NCI-H82 treated with DMSO at 0.1 percent for 48 hours (cell line): Measurements from ENCODE around the gene SLN.

Experiments
- DNase-seq: peaks from one replicate; lab custom pipeline; 2025; ENCODE audit not compliant: unreplicated experiment; lab: John Stamatoyannopoulos, UW

SLN gene

DNA sequence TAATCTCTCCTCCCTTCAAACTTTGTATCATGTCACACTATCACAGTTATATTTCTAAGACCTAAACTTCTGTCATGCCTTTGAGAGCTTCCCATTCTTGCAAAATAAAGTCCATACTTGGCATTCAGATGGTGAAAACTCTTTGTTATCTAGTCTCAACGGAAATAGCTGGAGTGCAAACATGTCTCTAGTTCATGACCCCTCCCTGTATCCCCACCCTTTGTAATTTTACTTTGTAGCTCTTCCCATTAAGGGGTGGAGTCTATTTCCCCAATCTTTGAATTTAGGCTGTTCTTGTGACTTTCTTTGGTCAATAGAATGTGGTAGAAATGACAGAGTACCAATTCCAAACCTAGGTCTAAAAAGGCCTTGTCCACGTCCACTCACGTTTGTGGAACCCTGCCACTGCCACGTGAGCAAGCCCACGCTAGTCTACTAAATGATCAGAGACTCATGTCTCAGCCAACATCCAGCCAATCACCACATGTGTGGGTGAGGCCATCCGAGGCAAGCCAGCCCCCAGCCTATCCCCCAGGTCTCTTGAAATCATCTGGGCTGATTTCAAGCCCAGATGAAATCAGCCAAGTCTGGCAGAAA, 23.4 kb downstream of the SLN start:
- no peak for DNase-seq

DNA sequence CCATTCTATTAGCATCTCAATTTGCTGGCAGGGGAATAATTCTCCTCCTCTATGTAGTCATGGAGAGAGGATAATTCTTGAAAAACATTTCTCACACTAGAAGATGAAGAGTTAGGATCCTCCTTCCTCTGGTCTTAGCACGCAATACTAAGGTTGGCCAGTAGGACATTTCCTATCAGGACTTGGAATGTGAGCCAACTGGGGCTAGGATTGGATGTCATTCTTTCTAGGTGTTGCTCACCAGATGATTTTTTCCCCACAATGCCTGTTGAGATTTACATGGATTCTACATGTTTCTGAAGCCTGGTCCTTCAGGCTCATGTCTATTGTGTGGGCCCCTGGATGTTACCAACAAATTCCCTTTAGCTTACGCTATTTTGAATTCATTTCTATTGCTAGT, 28.0 kb downstream of the SLN start:
- no peak for DNase-seq

DNA sequence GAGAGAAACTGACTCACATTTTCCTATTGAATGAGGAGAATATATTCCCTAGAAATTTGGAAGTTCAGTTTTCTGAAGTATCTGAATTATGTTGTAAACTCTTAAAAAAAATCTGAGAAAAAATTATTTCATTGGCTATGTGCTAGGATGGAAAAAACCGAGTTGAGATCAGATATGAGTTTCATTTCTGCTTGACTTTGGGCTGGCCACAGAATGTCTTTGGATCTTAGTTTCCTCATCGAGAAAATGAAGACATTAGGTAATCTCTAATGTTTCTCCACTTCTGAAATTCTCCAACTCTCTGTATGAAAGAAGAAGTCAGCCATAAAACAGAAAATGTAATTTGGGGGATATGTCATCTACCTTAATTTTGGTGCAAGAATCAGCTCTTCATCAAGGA, 28.8 kb downstream of the SLN start:
- DNase-seq = no peak

DNA sequence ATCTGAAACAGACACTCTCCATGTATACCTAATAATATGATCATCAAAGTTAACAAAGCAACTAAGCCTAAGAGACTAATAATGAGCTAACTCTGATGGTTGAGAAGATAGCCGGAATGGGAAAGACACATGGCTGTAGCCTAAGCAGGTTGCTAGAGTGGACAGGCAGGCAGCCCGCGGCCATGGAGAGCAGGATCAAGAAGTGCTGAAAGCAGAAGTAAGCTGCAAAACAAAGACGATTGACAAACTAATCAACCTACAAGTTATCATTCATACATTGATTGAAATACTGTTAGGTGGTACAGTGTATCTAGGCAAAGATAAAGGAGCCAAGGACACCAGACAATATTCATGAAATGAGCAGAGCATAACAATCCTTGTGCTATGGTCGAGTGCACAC, 29.3 kb downstream of the SLN start:
- DNase-seq = no peak

DNA sequence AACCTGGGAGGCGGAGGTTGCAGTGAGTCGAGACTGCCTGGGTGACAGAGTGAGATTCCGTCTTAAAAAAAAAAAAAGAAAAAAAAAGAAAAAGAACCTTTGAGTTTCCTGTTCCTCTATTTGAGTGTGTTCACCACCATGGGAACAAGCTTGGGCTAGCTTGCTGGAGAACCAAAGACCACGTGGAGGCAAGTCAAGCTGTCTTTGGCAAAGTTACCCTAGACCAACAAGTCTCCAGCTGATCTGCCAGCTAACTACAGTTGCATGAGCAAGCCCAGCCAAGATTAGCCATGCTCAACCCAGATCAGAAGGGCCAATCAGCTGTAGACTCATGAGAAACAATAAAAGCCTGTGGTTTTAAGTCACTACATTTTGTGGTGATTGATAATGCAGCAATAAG, 29.7 kb downstream of the SLN start:
- DNase-seq = no peak

DNA sequence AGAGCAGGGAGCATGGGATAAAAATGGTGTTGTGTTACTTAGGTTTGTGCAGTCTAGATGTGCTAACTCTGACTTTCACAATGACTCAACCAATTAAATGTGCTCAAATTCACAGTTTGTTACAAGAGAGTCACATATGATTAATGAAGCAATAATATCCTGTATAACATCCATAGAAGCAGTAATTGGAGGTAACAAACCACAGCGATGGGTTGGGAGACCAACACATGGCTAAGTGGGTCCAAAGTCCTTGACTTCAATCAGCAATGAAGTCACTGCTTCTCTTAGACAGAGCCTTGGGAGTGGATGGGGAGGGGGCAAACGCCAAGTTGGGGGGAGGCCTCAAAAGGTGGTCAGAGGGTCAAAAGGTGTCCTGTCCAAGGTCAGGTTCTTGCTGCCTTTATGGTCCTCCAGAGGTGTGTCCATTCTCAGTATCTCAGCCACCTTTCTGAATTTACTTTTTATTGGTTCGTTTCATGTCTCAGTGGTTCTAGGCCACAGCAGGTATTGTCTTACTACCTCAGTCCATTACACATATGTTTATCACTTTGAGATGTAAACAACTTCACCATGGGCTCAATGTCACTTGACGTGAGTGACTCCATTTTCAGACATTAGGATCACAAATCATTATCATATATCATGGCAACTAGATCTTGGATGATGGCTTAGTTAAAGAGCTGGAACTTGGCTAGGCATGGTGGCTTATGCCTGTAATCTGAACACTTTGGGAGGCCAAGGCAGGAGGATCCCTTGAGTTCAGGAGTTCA, 32.4 kb downstream of the SLN start:
- no peak for DNase-seq

DNA sequence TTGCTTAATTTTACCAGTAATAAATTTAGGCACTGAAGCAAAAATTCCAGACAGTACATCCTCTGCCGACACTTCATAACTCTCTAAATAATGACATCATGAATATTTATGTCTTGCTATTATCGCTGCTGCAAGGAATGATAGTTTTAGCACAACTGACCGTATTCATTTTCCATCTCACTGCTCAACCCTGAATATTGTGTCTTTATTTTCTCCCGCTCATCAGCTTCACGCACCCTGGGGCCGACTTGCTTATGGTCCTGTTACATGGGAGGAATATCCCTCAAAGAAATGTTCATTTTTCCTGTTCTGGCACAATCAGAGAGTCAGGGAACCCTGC, 33.3 kb downstream of the SLN start:
- no peak for DNase-seq

DNA sequence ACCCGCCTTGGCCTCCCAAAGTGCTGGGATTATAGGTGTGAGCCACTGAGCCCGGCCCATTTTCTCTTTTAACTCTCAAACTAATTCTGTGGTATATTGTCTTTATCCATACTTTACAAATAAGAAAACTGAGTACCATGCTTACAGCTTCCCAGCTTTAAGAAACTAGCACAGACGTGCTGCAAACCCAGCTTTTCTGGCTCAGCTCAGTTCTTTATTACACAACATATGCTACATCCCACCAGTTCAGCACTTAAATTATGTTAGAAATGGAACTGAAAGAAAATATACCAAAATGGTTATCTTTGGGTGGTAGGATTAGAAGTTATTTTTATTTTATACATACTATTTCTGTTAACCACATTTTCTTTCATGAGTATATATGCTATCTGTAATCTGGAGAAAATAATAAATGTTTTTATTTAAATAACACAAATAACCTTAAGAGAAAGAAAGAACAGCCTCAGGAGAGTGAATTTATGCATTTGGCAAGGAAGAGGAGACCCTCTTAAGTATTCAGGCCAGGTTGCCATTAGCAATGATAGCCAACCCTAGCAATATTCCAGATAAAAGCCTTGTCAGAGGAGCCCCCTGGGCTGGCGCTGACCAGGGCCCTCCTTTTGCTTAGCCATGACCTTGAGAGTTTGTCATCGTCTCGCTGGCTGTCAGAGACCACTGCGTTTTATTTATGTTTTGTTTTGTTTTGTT, 33.8 kb downstream of the SLN start:
- no peak for DNase-seq

DNA sequence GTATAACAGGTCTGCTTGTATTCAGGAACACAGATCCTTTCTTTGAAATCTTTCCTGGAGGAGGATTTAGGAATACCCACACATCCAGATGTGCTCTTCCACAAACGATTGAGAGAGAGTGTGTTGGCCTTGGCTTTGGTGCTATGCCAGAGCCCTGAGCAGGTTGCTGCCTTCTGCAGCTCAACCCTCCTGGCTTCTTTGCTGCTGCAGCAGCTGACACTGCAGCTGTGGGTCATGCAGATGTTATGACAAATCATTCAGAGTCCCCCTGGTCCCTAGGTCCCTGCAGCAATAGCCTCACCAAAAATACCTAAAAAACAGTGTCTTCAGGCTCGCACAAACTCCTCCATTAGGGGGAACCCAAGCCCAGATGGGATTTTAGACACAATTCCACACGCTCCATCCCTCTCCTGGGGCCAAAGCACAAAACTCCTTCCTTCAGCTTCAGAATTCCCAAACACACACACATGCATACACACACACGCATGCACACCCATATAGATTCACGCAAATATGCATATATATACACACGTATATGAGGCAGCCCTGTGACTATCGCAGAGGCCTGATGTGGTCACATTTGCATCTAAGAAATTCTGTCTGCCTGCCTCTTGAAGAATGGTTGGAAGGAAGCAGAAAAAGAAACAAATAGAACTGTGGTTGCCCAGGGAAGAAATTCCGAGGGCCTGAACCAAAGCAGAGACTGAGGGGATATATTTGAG, 35.4 kb downstream of the SLN start:
- DNase-seq = no peak

DNA sequence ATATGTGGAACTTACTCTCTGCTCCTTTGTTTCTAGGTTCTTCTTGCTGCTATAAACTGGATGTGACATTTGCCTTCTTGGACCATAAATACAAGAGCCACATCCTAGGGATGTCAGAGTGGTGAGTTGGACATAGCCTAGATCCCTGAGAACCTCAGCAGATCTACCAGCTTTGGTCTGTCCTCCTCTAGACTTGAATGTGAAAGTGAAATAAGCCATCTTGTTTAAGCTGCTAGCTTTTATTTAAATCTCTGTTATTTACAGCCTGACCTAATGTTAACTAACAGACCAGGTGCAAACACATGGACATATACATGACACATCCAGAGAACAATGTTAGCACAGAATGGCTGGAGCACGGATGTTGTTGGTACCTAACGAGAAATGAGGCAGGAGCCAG, 36.0 kb downstream of the SLN start:
- no peak for DNase-seq

DNA sequence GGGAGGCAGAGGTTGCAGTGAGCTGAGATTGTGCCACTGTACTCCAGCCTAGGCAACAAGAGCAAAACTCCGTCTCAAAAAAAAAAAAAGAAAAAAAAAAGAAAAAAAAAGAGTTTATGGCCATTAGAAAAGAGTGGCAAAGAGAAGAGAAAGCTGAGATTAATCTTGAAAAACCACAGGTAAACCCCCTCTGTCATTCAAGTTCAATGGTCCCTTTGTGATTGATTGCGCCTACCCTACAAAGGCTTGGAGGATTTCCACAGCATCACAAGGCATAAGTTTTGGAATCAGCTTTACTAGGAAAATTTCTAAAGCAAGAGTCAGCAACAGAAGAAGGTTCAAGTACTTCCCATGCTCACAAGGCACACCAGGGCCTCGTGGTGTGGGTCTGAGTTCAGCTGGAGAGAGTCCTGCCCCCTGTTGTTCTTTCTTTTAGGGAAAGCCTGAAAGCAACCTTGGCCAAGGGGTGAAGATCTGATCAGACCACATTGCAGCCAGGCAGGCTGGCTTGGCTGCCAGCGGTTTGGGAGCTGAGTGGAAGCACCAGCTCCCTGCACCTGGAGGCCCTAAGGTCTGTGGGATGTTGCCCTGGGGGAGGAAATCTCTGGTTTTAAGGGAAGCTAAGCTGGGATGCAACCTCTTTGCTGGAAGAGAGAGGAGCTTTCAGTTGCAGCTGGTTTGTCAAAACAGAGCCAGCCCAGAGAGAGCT, 41.8 kb downstream of the SLN start:
- no peak for DNase-seq

DNA sequence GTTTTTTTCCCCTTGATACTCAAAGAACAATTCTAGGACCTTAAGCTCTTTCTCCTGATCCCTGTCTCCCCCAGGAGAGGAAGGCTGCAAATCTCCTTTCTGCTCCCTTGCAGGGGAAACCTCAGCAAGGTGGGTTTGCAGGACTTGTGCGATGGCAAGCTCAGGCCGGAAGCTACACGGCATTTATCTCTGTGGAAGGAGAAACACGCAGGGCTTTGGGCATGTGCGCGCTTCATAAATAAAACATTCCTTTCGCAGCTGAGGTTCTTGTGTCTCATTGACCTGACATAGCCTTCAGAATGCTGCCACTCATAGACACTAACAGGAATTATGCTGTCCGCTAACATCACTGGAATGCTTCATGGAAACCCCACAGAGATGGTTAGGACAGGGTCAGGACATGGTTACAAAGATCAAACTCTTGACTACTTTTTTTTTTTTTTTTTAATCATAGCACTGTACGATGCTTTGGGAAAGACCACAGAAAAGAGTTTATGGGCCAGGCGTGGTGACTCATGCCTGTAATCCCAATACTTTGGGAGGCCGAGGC, 42.6 kb downstream of the SLN start:
- DNase-seq = no peak

DNA sequence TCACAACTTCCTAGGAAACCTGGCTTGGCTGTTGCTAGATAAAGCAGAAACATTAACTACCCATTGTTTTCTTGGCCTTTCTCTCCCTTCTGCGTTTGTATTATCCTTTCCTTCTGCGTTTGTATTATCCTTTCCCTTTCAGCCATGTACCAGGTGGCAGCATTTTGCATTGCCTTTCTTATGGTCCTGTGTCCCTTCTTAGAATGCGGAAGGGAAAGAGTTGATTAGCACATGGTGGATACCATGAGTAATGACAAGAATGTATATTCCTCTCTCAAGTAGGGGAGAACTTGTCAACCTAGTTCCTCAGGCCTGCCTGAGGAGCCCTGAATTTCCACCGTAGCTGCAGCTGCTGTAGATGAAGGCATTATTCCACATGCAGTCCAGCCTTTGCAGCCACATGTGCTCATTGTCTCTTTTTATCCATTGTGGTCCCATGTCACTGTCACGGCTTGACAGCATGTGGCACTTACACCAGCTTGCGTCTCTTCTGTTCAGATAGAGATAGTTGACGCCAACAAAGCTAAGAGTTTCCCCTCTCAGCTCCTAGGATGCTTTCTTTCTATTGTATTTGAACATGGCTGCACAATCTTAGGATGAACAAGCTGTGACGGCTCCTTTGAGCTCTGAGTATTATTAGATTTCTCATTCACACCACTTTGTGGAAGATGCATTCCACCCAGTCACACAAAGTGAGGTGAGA, 44.8 kb downstream of the SLN start:
- no peak for DNase-seq

DNA sequence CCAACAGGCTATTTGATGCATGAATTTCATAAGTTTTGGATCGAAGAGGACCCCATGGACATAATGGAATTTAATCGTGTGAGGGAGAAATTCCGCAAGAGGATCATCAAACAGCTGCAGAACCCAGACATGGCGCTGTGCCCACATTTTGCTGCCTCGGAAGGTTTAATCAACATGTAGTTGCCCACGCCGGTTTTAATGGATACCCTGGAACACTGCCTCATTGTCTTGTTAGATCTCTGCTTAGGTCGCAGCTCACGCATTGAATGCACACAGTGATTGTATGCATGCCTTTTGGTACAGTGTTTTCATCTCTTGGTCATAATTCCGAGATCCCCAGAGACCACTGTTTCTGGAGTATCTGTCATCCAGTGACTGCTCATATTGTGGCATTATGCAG, 46.8 kb downstream of the SLN start:
- no peak for DNase-seq

DNA sequence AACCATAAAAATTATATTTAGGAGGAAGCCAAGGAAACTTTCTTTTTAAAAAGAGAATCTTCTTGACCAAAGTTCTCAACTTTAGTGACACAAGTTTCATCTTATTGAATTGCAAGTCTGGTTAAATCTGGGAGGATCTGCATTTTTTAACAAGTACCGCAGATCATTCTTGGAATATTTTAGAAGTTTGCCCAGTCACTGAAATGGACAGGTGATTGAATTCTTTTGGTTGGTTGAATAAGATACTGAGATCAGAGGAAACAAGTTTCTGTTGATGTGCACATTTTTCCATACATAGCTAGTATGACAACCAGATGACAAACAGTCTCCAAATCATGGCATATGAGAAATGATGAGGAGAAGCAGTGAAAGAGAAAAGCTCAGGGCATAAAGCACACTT, 50.2 kb downstream of the SLN start:
- no peak for DNase-seq

DNA sequence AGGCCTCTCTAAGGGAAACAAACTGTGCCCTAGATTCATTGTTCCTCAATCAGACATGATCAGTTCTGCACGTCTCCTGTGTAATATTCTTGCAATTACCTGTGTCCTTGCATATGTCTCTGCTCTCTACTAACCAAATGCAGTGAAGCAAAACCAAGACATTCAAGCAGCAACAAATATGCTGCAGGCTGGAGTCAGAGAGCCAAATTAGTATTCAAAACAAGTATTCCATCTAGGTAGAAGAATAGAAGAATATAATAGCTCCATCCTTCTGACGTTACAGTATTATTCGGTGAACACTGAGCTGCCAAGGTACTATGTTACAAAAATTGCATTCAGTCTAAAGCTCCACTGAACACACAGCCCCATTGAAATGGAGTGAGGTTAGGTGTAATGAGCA, 51.8 kb downstream of the SLN start:
- no peak for DNase-seq

DNA sequence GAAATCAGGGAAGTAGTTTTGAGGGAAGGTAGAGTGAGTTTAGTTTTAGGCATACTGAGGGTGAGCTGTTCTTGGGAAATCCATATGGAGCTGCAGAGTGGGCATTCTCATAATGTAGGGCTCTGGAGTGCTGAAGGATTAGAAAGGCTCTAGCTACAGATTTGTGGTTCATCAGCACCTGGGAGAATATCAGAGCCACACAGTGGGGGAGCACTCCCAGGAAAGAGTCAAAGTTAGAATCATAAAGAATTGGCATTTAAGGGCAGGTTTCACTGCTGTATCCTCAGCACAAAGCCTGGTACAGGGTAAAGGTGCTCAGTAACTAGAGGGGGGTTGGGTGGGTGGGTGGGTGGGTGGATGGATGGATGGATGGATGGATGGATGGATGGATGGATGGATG, 52.5 kb downstream of the SLN start:
- DNase-seq = no peak
